ENCODE measurements around the gene ARHGEF28.

The ARHGEF28 gene

DNA sequence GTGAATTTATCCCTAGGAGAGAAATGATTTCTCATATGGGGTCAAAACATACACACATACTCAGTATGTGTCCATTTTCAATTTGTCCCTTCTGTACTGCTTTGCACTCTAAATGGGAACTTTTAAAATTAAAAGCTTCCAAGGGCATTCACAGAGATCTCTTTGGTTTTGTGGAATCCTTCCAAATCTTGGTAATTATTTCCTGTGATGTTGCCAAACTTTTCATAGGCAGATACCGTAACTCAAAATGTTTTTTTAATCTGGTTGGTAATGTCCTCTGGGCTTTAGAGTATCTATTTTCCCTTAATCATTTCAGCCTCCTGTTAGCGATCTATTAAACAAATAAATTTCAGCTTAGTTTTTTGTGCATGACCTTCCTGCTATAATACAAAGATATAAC, 282.4 kb downstream of the ARHGEF28 start:
- DNase-seq: no peak

DNA sequence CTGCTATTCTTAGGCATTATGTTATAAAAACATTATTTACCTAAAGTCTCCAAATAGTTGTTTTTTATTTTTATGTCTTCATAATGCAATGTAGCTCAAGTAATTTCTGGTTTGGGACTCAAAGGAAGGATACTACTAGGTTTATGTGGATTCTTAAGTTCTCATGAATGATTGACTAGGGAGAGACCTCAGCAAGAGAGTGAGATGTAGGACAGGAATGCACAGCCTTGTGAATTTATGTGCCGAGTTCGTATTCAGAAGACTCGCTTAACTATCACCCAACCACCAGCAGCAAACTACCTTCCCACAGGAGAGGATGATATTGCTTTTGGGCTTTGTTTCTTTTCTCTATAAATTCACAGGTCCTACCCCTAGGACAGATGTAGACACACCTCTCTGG, 282.9 kb downstream of the ARHGEF28 start:
- no peak for DNase-seq

DNA sequence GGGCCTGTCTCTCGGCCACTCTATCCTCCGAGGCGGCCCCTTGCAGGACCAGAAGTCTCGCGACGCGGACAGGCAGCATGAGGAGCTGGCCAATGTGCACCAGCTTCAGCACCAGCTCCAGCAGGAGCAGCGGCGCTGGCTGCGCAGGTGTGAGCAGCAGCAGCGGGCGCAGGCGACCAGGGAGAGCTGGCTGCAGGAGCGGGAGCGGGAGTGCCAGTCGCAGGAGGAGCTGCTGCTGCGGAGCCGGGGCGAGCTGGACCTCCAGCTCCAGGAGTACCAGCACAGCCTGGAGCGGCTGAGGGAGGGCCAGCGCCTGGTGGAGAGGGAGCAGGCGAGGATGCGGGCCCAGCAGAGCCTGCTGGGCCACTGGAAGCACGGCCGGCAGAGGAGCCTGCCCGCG, 283.5 kb downstream of the ARHGEF28 start:
- no peak for DNase-seq

DNA sequence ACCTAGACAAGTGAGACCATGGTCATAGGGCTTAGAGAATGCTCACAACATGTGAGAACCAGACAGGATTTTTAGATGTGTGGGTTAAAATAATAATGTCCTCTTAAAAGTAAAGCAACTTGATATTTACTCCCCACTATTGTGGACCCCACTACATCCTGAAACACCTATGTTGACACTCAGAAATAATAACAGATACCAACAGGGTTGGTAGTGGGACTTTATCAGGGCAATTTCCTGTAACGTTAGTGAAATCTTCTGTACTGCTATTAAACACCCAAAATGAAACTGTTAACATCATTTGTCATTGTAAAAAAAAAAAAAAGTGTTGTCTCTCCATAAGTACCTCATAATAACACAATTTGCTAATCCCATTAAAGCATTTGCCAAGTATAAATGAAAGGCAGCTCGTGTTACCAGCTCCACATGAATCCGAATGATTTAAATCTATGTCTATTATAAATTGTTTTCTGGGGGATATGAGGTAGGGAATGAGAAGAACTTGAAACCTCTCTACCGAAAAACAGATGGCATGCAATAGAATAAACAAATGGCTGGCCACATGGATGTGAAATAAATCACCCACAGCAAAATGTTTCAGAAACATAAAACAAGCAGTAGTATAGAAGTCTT, 285.9 kb downstream of the ARHGEF28 start:
- DNase-seq: no peak

DNA sequence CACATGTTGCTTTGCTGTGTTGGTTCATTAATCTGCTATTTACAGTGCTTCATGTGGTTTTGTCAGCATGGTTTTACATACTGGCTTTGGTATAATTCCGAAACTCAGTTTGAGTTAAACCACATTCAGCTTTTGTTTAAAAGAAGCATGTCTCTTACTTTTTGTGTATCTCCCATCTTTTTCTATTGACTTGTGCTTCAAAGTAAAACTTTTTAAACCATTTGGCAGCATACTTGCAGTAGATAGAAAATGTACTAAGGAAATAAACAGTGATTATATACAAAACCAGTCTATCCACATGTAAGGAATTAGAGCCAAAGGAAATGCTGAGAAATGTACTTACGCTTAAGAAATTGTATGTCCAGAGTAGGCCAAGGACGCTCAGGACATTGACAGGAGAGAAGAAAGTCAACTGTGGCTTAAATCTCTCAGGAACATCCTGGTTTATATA, 286.9 kb downstream of the ARHGEF28 start:
- no peak for DNase-seq

DNA sequence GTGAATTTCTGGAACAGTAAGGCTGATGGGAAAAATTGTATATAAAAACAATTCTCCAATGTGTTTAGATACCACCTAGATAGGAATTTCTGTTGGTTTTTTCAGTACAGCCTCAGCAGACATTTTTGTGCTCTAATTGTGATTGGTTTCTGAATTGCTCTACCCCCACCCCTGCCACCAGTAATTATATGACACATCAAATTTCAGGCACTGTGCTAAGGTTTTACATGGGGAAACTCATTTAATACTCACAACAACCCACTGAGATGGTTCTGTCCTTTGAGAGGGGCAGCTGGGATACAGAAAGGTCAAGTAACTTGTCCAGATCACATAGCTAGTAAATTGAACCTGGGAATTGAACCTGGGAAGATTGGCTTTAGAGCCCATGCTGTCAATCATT, 288.0 kb downstream of the ARHGEF28 start:
- no peak for DNase-seq

DNA sequence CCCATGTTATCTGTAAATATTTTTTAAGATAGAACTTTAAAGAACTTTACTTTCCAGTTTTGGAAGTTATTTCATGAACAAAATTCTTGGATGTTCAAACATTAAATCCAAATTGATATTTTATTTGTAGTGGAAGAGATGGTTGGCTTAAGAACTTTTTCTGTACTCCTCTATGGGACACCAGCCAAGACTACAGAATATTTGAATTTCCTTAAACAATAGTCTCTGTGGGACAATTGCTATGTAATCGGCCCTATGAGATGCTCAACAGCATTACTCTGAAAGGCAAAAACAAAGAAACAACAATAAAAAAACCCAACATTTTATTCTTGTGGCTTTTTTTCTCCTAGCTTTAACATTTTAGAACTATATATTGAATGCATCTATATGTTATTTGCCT, 289.3 kb downstream of the ARHGEF28 start:
- no peak for DNase-seq

DNA sequence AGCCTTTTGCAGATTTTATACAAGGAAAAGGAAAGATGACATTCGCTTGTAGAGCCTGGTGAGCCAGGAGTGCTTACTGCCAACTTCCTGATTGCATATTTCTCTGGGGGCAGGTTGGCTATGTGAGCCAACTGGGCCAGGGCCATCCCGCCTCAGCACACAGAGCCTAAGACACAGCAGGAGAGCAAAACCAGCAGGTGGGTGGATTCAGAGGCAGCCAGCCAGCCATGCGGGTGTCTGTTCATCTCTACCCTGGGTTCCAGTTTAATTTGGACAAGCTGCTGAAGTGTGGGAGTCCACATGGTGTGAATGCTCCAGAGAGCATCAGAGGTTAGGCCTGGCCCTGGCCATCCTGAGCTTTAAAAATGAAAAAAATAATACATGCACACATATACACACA, 291.4 kb downstream of the ARHGEF28 start:
- no peak for DNase-seq

DNA sequence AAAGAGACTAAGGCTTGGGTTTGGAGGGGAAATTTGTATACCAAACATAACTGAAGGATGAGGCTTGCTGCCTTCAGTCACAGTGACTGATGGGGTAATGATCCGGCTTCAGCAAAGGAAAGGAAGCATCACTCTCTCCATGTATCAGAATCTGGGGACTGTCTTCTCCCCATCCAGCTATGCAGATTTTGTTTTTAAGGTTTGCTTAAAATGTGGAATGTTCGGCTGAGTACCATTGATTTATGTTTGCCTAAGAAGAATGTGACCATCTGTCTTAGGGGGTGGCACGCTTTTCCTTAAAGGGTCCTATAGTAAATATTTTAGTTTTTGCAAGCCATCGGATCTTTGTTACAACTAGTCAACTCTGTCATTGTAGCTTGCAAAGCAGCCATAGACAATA, 291.9 kb downstream of the ARHGEF28 start:
- no peak for DNase-seq

DNA sequence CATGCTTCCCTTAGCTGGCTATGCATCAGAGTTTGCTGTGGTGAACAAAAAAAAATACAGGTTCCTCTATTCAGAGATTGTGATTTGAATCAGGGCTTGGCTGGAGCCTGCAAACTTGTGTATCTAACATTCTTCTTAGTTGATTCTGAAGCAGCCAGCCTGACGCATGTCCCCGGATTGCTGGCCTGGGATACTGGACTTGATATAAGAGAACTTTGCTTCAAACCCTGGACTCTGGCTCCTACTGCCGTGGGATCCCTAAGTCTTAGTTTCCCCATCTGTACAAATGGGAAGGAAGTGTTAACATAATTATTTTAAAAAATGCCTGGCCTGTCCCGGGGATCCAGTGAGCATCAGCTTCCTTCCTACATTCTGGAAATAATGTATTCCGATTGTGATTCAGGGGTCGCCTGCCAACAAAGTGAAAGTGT, 292.8 kb downstream of the ARHGEF28 start:
- DNase-seq: no peak

DNA sequence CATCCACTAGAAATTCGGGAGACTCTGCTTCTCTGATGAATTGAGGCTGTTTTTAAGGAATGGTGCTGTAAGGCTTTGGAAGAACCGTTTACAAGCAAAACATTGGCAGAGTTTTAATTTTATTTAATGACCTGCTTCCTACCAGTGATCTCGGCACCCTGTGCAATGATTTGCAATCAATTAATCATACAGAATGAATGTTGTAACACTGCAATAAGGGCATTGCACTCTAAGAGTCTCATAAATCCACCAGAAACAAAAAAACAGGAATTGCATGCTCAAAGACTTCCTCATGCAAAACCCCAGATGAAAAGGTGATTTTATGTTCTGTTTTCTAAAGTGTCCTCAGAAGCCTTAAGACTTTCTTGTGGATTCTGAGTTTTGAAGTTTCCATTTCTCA, 295.7 kb downstream of the ARHGEF28 start:
- no peak for DNase-seq

DNA sequence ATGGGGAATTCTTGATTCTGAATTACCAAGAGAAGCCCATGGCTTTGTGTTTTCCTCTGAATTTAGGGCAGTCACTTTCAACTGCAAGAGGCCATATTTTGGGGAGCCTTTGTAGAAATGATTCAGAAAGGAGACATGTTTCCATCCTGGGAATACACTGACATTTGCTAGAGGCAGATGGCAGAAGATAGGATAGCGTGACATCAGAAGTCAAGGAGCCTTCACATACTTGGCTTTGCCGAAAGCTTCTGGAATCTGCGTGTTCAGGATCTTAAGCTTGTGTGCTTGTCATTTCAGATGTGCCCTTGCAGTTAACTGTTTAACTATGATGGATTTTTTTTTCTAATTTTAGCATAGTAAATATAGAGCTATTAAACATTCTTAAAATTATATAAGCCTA, 296.2 kb downstream of the ARHGEF28 start:
- no peak for DNase-seq

DNA sequence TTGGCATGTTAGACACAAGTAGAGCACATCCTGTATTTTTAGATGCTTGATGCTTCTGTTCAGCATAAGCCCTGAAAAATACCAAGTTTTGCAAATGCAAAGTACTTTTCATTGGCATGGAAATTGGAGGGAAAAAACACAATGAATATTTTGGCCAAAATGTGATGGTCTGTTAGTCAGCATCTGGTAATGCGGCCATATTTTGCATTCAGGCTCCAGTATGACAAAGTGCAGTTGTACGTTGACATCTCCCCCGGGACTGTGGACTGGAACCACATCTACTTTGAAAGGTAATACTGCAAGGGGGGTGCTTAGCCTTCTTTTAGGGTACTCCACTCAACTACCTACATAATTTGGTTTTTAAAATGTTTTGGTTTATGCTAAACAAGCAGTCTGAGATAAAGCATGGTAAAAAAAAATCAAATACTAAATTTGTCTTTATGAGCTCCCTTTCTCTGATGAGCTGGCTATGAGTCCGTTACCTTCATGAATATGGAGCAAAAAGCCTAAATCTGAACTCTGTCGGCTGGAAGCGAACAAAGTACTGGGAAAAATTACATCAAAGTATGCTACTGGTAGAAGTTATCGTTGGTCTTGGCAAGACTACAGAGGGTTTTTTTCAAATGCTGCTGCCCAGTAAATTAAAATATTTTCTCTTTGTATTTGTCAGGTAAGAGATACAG, 297.0 kb downstream of the ARHGEF28 start:
- DNase-seq: no peak

DNA sequence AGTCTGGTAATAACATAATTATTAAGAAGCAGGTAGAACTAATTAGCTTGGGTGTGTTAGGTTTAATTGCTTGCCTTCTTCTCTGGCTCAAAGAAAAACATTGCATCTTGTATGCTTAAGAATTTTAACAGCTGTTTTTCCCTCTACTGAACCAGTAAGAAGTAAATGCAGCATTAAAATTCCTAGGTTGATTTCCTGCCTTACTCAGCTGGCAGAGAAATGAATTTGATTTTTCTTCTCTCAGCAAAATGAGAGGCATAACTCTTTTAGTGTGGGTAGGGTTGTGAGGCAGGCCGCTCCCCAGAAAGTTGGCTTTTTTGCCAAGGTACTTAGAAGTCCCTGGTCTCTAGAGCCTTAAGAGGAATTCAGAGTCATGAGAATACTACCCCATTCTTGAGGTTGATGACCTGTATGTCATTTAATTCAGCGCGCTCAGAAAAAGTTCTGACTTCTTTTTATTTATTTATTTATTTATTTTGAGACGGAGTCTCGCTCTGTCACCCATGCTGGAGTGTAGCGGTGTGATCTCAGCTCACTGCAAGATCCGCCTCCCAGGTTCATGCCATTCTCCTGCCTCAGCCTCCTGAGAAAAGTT, 302.6 kb downstream of the ARHGEF28 start:
- DNase-seq: no peak

DNA sequence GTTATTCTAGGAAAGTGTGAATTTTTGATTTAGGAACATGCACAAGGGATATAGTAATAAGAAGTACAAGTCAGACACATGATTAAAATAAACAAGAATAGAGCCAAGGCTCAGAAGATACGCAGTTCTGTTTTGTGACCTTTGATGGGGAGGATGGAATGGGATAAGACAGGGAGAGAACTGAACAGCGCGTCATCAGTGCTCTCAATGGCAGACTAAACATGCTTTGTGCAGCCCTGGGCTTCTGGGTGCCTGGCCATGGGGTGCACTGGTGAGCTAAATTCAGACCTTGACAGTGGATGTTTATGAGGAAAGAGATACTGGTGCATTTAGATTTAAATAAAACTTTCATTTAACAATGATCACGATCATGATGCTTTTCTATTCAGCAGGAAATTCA, 309.7 kb downstream of the ARHGEF28 start:
- DNase-seq: no peak

DNA sequence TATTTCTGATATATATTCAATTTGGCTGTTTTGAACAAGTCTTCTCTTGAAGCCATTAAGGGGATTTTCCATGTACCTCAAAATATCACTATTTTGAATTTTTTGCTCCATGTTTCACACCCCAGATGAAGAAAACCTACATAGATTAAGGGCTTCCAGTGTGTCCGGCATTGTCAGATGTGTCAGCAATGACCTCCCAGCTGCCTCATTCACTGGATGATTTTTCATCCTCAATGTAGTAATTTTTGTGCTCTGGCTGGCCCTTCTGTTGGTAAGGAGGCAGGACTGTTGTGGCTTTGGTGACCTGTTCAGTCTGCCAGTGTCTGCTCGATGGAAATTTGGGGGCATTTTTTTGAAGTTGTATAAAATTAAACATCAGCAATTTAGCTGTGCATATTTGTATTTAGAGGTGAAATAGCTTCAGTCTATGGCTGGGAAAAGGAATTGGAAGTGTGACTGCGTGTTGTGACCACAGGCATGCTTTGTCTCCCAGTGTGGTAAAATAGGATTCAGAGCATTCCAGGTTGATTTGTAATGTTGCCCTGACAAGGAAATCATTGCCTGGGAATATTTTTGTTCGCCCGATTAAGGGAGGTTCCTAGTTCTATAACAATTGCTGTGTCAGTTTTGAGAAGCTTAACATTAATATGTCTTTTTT, 312.4 kb downstream of the ARHGEF28 start:
- no peak for DNase-seq

DNA sequence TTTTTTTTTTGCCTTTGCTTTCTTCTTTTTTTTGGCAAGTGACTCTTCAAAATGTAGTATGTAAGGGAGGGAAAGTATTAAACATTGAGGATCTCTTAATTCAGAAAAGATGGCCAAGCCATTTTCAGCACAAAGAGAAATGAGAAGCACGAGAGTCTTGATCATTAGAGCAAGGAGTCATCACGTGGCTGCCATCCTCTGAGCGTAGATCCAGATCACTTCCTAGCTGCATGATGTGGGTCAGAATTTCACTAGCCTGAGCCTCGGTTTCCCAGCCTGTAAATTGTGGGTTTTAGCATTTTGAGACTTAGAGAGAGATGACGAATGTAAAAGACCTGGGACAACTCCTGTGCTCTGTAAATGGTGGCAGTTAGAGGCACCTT, 312.9 kb downstream of the ARHGEF28 start:
- DNase-seq: no peak

DNA sequence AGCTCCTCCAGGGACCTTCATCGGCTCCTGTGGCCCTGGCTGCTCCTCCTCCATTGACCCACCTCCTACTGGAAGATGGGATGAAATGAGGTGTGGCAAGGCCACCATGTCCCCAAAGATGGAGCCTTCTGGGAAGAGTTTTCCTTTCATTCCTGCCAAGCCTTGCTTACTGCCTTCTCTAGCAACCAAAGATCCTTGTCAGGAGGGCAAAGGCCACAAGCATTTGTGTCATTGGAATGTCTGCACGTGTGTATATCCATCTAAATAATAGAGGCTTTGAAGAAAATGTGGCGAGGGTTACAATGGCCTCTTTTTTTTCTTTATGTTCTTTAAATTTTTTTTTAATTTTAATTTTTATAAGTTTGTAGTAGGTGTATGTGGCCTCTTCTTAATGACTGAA, 313.6 kb downstream of the ARHGEF28 start:
- DNase-seq: no peak

DNA sequence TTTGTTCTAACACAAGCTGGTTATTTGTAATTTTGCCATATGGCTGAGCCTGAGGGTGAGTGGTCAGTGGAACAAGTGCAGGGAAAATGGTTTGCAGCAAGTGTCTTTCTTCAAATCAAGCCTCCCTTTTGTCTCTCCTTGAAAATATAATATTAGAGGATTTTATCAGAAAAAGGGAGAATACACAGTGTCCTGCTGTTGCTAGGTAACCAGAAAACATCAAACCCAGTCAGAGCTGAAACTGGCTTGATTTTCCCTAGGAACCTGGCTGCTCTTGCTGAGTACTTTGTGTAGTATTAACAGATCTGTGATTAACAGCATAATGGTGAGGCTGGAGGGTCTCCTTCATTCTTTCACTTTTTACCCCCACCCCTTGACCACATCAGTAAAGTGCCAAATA, 314.0 kb downstream of the ARHGEF28 start:
- DNase-seq: no peak

DNA sequence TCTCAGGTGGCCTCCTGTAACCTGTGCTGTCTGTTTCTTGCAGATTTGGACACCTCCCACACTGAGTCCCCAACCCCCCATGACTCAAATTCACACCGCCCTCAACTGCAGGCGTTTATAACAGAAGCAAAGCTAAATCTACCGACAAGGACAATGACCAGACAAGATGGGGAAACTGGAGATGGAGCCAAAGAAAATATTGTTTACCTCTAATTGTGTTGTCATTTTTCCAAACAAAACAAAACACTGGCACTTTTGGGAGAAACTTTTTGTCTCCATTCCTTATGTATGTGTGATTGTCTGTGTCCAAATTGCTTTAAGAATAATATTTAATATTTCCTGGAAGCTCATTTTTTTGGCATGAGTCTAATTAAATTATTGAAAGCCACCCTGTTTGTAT, 314.8 kb downstream of the ARHGEF28 start:
- no peak for DNase-seq

DNA sequence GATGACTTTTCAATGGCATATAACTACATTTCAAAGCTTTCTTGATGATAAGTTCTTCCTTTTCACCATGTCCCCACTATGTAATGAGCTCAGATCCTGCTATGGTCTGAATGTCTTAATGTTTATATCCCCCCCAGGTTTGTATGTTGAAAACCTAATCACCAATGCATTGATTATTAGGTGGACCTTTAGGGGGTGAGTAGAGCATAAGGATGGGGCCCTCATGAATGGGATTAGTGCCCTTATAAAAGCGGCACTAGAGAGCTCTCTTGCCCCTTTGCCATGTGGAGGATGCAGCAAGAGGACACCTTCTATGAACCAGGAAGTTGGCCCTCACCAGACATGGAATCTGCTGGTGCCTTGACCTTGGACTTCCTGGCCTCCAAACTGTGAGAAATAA, 316.8 kb downstream of the ARHGEF28 start:
- no peak for DNase-seq

DNA sequence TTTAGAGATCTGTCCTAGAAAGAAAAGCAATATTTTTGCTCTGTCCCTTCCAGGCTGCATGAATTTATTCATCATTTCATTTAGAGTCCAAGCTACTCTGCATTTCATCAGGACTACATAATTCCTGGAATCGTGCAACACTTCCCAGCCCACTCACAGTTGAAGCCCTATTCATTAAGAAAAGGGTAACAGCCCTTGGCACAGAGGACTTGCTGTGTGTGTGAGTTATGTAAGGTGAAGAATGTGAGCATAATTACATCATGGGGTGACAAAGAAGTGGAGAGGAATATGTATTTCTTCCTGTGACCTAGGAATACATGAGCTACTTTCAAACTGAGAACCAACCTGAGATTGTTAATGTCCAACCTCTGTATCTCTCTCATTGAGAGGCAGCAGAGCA, 317.4 kb downstream of the ARHGEF28 start:
- no peak for DNase-seq

DNA sequence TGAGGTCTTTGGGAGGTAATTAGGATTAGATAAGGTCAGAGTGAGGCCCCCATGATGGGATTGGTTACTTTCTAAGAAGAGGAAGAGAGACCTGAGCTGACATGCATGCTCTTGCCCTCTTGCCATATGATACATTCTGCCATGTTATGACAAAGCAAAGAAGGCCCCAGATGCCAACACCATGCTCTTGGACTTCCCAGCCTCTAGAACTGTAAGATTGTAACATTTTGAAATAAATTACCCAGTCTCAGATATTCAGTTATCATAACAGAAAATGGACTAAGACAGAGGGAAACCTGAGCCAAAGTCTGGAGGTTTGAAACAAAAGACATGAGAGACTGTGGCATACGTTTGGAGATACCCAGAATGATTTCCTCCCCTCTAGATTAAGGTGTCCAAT, 318.6 kb downstream of the ARHGEF28 start:
- no peak for DNase-seq

DNA sequence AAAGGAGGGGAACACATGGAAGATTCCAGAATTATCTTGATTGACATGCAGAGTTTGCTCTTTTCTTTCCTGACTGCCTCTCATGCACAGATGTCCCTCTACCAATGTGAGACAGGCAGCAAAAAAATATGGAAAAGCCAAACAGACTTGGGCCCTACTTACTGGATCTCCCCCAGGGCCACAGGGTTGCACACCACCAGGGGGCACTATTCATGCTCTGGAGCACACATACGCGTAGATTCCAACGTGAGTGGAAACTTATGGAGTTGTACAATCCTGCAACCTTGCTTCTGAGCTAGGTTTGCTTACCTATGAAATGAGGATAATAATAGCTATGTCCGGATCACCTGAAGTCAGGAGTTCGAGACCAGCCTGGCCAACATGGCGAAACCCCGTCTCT, 319.5 kb downstream of the ARHGEF28 start:
- DNase-seq: no peak
